Muscle layer of duodenum (tissue), 2 donors: ENCODE results near the gene JAKMIP1.

ENCODE experiments used
- H3K27ac ChIP-seq: one replicate; pipeline ENCODE4 v1.7.0; 2013; ENCODE audit warnings: mild to moderate bottlenecking, low read length
- H3K27me3 ChIP-seq: one replicate; pipeline ENCODE4 v1.7.0; 2013; ENCODE audit warnings: low read depth, mild to moderate bottlenecking, control low read depth, low read length
- H3K36me3 ChIP-seq, 2 donors: one replicate each; pipeline ENCODE4 v1.7.0; 2013; ENCODE audit warnings: low read length in 2 of 2, control low read depth in 1 of 2, mild to moderate bottlenecking in 1 of 2; ENCODE audit not compliant: insufficient read depth in 2 of 2, control insufficient read depth in 1 of 2
- H3K4me1 ChIP-seq, 2 donors: one replicate each; pipeline ENCODE4 v1.7.0; 2013; ENCODE audit warnings: low read length in 2 of 2, mild to moderate bottlenecking in 2 of 2, control low read depth in 1 of 2, moderate library complexity in 1 of 2; ENCODE audit not compliant: insufficient read depth in 2 of 2, control insufficient read depth in 1 of 2
- H3K4me3 ChIP-seq, 2 donors: one replicate each; pipeline ENCODE4 v1.7.0; 2013; ENCODE audit warnings: low read length in 2 of 2, low read depth in 1 of 2, mild to moderate bottlenecking in 1 of 2
- H3K9me3 ChIP-seq, 2 donors: one replicate each; pipeline ENCODE4 v1.7.0; 2013; ENCODE audit warnings: low read length in 2 of 2, control low read depth in 1 of 2, mild to moderate bottlenecking in 1 of 2; ENCODE audit not compliant: control insufficient read depth in 1 of 2
- donor health status: healthy.

JAKMIP1 gene

DNA sequence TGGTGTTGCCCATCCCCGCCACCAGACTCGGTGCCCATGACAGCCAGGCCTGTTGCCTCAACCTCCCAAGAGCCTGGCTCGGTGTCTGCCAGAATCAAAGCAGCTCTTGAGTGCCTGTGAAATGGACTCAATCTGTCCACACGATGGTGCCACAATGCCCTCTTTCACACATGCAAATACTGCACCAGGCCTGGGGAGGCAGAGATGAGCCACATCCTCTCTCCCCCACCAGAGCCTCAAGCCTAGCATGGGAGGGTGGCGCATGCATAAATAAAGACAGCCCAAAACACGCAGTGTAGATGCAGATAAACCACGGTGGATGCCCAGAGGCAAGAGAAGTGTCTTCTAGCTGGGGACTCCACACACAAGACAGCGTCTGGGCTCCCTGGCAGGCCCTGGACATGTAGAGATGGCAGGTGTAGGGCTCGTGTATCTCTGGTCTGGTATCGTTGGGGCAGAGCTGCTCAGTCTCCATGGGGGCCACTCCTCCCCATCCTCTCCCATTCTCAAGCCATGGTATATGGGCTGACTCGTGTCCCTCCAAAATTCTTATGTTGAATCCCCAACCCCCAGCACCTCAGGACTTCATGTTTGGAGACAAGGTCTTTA, 65.6 kb downstream of the JAKMIP1 start:
- no peak overlapping the region for H3K4me3 ChIP-seq
- H3K4me1 ChIP-seq: no peaks in the 10 kb centered on the region
- no peak overlapping the region for H3K27ac ChIP-seq
- no peaks in the 10 kb centered on the region for H3K27me3 ChIP-seq
- H3K36me3 ChIP-seq: no peaks in the 10 kb centered on the region
- peaks cover 0 to 4% of the 10 kb centered on the region in 2 donors for H3K9me3 ChIP-seq

DNA sequence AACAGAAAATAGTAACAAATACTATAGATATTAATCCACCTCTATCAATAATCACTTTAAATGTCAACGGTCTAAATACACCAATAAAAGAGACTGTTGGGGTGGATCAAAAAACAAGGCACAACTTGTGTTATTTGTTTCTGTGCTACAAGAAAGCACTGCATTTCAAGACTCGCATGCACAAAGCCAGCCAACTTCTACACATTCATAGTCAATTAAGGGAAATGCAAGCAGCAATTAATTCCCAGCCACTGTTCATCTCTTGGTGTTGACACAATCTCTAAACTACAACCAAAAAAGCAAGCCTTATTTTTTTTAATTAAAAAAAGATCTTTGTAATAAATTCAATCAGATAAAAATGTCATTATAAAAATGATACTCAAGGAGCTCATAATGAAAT, 67.6 kb downstream of the JAKMIP1 start:
- Histone ChIP-seq H3K27me3 (no peaks in the 10 kb centered on the region), H3K4me1 (no peaks in the 10 kb centered on the region), H3K27ac (no peak overlapping the region), H3K36me3 (no peaks in the 10 kb centered on the region), H3K9me3 (peaks cover 0 to 4% of the 10 kb centered on the region in 2 donors), H3K4me3 (no peak overlapping the region)

DNA sequence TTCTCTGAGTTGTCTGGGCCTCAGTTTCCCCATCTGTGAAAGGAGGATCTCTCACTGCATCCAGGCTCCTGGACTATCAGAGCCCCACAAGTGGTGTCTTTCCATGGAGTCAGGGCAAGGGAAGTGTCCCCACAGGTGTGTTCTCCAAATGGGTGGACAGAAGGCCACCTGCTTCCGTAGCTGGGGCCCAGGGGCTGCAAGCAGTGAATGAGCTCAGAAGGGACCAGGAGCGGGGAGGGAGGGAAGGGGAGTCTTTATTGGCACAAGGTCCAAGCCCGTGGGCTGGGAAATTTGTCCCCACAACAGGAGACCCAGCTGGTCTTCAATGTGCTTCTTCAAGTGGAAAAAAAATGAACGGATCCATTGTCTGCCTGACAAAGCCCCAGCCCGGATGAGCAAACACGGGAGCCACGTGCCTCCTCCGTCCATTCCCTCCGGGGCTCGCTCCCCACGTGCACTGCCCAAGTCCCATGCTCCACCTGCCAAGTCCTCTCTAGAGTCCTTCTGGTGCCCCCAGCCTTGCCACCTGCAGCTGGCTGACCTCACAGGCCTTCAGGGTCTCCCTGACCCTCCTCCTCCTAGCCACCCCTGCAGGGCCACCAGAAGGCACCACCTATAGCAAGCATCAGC, 72.0 kb downstream of the JAKMIP1 start:
- Histone ChIP-seq H3K4me1 (no peaks in the 10 kb centered on the region), H3K36me3 (no peaks in the 10 kb centered on the region), H3K9me3 (no peaks in the 10 kb centered on the region), H3K4me3 (no peak overlapping the region), H3K27me3 (no peaks in the 10 kb centered on the region), H3K27ac (no peak overlapping the region)

DNA sequence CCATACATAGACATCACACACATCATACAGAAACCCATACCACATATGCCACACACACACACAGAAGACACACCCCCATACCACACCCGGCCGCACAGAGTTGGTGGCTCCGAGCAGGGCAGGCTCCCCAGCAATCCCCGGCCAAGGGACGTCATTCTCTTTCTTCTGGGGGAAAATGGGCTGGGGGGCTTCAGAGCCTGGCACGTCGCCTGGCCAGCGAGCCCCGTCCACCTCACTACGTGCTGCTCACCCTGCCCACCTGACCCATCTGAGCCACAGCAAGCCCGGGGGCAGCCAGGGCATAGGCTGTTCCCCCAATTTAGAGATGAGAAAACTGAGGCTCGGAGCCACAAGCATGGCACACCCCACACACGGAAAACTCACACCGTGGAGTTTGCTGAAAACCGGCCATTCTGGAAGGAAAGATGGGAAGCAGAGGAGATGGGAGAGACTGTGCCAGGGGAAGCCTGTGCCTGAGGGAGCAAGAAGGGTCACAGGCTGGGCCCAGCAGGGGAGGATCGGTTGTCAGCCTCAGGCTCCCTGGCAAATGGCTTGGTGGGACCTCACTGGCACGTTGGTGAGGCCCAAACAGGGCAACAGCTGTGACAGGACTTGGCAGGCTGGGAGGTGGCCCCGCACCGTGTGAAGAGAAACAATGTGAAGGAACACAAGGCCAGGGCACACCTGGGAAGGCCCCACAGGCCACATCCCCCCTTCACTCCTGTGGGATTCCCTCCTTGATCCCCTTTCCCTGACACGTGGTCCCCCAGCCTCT, 73.2 kb downstream of the JAKMIP1 start:
- no peaks in the 10 kb centered on the region for H3K27me3 ChIP-seq
- H3K36me3 ChIP-seq: no peaks in the 10 kb centered on the region
- no peaks in the 10 kb centered on the region for H3K9me3 ChIP-seq
- H3K4me1 ChIP-seq: no peaks in the 10 kb centered on the region
- H3K4me3 ChIP-seq: no peak overlapping the region
- no peak overlapping the region for H3K27ac ChIP-seq

DNA sequence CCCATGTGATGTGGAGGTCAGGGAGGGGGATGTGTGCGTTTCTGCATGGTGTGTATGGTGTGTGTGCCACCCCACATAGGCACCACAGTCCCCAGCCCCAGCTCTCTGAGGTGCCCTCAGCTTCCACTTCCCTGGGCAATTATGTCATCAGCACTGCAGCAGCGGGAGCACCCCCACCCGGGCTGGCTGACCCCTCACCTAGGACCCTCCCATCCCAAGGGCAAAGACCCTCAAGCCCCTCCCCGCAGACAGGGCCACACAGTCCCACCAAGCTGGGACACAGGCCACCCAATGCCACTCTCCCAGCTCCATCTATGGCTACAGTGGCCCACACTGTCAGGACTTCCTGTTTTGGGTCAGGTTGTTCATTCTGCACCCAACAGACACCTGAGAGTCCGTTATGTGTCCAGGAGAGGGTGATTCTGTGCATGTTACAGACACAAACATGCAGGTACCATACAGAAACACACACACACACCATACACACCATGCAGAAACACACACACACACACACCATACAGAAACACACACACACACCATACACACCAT, 75.2 kb downstream of the JAKMIP1 start:
- Histone ChIP-seq H3K4me3 (no peak overlapping the region), H3K27me3 (no peaks in the 10 kb centered on the region), H3K36me3 (no peaks in the 10 kb centered on the region), H3K27ac (no peak overlapping the region), H3K9me3 (no peaks in the 10 kb centered on the region), H3K4me1 (no peaks in the 10 kb centered on the region)

DNA sequence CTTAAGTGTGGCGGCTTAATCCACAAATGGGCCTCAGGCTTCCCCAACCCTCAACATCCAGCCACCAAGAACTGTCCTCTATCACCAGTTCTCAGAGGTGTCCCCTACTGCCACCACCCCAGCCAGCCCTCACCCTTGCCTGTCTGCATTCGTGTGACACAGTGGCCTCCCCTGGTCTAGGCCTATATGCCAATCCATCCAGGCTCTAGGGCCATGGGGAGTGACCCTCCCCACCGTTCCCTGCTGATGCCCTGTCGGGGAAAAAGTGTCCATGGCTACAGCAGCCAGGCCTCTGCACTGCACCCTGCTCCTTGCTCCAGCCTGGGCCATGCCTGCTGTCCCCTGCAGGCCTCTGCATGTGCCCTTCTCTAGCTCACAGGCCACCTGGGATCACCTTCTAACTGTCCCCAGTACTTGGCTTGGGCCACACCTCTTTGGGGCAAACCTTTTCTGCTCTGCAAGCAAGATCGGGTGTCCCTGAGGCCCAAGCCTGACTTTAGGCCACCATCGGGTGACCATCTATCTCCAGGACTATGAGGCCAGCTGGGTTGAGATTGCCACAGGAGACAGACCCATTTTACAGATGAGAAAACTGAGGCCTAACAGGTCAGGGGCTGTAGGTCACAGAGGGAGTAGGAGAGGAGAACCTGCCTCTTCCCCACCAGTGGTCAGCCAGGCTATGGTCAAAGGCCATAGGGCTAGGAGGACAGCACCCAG, 75.8 kb downstream of the JAKMIP1 start:
- Histone ChIP-seq H3K36me3 (no peaks in the 10 kb centered on the region), H3K4me1 (no peaks in the 10 kb centered on the region), H3K27ac (no peak overlapping the region), H3K27me3 (no peaks in the 10 kb centered on the region), H3K4me3 (no peak overlapping the region), H3K9me3 (no peaks in the 10 kb centered on the region)

DNA sequence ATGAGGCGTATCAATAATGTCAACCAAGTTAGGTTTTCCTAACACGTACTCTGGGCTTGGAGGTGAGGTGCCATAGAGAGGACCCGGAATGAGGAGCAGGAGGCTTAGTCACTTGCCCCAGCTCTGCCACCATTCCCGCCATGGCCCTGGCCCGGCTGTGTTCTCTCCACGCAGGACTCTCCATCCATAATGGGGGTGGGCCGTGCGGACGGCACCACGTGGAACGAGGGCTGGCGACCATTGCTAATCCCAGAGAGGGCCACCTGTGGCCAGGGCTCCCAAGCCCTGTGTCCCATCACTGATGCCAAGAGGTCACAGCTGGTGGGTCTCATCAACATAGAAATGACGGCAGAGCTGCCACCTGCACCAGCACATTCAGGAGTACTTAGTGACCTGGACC, 76.4 kb downstream of the JAKMIP1 start:
- Histone ChIP-seq H3K4me1 (no peaks in the 10 kb centered on the region), H3K36me3 (no peaks in the 10 kb centered on the region), H3K4me3 (no peak overlapping the region), H3K27ac (no peak overlapping the region), H3K9me3 (no peaks in the 10 kb centered on the region), H3K27me3 (no peaks in the 10 kb centered on the region)

DNA sequence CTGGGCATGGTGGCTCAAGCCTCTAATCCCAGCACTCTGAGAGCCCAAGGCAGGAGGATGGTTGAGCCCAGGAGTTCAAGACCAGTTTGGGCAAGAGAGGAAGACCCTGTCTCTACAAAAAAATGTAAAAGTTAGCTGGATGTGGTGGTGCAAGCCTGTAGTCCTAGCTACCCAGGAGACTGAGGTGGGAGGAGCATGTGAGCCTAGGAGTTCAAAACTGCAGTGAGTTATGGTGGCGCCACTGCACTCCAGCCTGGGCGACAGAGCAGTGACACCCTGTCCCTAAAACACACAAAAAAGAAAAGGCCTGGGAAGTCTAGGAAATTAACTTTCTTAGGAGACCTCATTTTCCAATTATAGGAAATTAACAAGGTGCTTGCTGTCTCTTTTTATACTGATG, 76.8 kb downstream of the JAKMIP1 start:
- no peaks in the 10 kb centered on the region for H3K36me3 ChIP-seq
- no peaks in the 10 kb centered on the region for H3K9me3 ChIP-seq
- no peak overlapping the region for H3K4me3 ChIP-seq
- no peak overlapping the region for H3K27ac ChIP-seq
- H3K4me1 ChIP-seq: no peaks in the 10 kb centered on the region
- H3K27me3 ChIP-seq: no peaks in the 10 kb centered on the region

DNA sequence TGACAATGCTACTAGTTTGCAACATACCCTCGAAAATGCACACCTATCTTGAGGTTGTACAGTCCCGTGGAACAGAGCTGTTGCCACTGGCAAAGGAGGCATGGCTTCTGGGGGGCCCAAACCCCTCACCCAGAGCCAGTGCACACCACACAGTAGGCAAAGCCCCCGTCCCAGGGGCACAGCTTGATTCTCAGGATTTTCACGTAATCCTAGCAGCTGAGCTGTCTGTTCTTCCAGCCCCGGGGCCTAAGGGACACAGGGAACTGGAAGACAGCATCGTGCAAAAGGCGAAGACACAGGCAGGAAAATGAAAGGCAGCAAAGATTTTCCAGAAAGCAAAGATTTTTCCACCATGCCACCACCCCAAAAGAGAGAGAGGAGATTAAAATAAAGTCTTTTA, 77.2 kb downstream of the JAKMIP1 start:
- Histone ChIP-seq H3K9me3 (no peaks in the 10 kb centered on the region), H3K4me1 (no peaks in the 10 kb centered on the region), H3K27ac (no peak overlapping the region), H3K27me3 (no peaks in the 10 kb centered on the region), H3K4me3 (no peak overlapping the region), H3K36me3 (no peaks in the 10 kb centered on the region)

DNA sequence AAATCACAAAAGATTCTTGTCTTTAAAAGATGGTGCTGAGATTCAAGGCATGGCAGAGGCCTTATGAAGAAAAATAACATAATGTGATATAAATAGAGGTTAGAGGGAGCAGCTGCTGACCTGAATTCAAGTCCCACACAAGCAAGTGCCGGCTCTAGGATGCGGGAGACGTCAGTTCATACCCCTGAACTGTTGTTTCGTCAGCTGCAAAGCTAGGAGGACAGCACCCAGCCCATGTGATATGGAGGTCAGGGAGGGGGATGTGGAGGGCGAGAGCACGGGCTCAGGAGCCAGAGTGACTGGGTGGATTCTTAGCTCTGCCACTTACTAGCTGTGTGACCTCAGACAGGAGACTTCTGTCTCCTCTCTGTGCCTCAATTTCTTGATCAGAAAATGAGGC, 77.9 kb downstream of the JAKMIP1 start:
- Histone ChIP-seq H3K4me1 (no peaks in the 10 kb centered on the region), H3K9me3 (no peaks in the 10 kb centered on the region), H3K4me3 (no peak overlapping the region), H3K36me3 (no peaks in the 10 kb centered on the region), H3K27me3 (no peaks in the 10 kb centered on the region), H3K27ac (no peak overlapping the region)

DNA sequence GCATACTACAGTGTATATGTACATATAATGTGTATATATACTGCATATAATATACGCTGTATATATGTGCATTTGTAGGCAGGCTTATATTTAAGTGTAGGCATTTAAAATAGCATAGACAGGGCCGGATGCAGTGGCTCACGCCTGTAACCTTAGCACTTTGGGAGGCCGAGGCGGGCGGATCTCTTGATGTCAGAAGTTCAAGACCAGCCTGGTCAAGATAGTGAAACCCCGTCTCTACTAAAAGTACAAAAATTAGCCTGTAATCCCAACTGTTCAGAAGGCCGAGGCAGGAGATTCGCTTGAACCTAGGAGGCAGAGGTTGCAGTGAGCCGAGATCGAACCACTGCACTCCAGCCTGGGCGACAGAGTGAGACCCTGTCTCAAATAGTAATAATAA, 78.4 kb downstream of the JAKMIP1 start:
- Histone ChIP-seq H3K4me3 (no peak overlapping the region), H3K27me3 (no peaks in the 10 kb centered on the region), H3K9me3 (no peaks in the 10 kb centered on the region), H3K27ac (no peak overlapping the region), H3K4me1 (no peaks in the 10 kb centered on the region), H3K36me3 (no peaks in the 10 kb centered on the region)
